HepG2 (cell line): ENCODE results near the gene MYCBP2. TPM values are rescaled to one million over a fixed set of nuclear protein-coding genes. Genes with fewer than 3 reads are reported as not detected.

Experiments
- ARNTL ChIP-seq: sonication (generic); formaldehyde crosslinking; IDR thresholded peaks from 2 replicates; pipeline ENCODE4 v1.4.0; 2020; ENCODE audit warnings: mild to moderate bottlenecking, missing genetic modification reagents
- DRAP1 ChIP-seq: IDR thresholded peaks from 2 replicates; pipeline ENCODE4 v1.6.1; 2016; ENCODE audit warnings: missing genetic modification reagents, missing compliant biosample characterization
- HNF1A ChIP-seq, 2 experiments: sonication (generic) in 1 of 2; formaldehyde crosslinking in 1 of 2; IDR thresholded peaks; 2 replicates each; pipeline versions ENCODE4 v1.4.0 to v1.6.1; 2016 to 2020; ENCODE audit warnings: borderline replicate concordance in 1 of 2, low read depth in 1 of 2, mild to moderate bottlenecking in 1 of 2, missing genetic modification reagents in 1 of 2
- NFAT5 ChIP-seq: sonication (generic); formaldehyde crosslinking; IDR thresholded peaks from 2 replicates; pipeline ENCODE4 v1.4.0; 2020; ENCODE audit warnings: missing genetic modification reagents
- ONECUT2 ChIP-seq: sonication (generic); formaldehyde crosslinking; IDR thresholded peaks from 2 replicates; pipeline ENCODE4 v1.4.0; 2020; ENCODE audit warnings: missing genetic modification reagents
- PLRG1 ChIP-seq: fragments of 450-650 bp; conservative IDR thresholded peaks from 2 replicates; pipeline ENCODE4 v1.6.1; 2016
- ZNF335 ChIP-seq: sonication (generic); formaldehyde crosslinking; IDR thresholded peaks from 2 replicates; pipeline ENCODE4 v1.4.0; 2020; ENCODE audit warnings: missing genetic modification reagents
- ZNF446 ChIP-seq: sonication (generic); formaldehyde crosslinking; IDR thresholded peaks from 2 replicates; pipeline ENCODE4 v1.5.0; 2020; ENCODE audit warnings: mild to moderate bottlenecking, missing genetic modification reagents
- ZNF513 ChIP-seq: sonication (generic); formaldehyde crosslinking; conservative IDR thresholded peaks from 2 replicates; pipeline ENCODE4 v1.5.0; 2020; ENCODE audit warnings: missing genetic modification reagents
- polyA plus RNA-seq, 8 experiments: library from polyadenylated mRNA; depleted of rRNA in 3 of 8; stranded (reverse) in 7 of 8; unstranded in 1 of 8; fragments of >200 nt; fragmentation: Illumina TruSeq in 4 of 8; extraction: Trizol in 4 of 8; gene quantifications; 2 replicates each; pipeline versions ENCODE4 v1.2.1 to v1.2.3, GENCODE V29; 2011 to 2016; ENCODE audit warnings: low read depth in 4 of 8, missing spikeins in 1 of 8, mixed read lengths in 1 of 8; ENCODE audit not compliant: insufficient read depth in 1 of 8
- total RNA-seq, 5 experiments: library from RNA; depleted of rRNA; stranded (reverse); fragments of >200 nt; fragmentation: Illumina TruSeq; extraction: Trizol; gene quantifications; 2 replicates each; pipeline ENCODE4 v1.2.3, GENCODE V29; 2016; ENCODE audit warnings: low read depth in 1 of 5

MYCBP2 gene
- total and polyA plus RNA-seq, 2 of the 13 experiments (the other 11 are each of a cell fraction or from before 2014, with no cell fraction given), result 16.3 to 35.3 TPM

- TF ChIP-seq NFAT5 (CRISPR knock-in tag) (no peak), ZNF335 (CRISPR knock-in tag) (no peak), DRAP1 (CRISPR knock-in tag) (no peak), ZNF513 (no peak), PLRG1 (no peak), ZNF446 (CRISPR knock-in tag) (no peak), ARNTL (CRISPR knock-in tag) (no peak), ONECUT2 (CRISPR knock-in tag) (no peak), HNF1A (IDR thresholded peaks at IDR 0.05; ENCODE audit: low read depth) (no peak), HNF1A (CRISPR knock-in tag; IDR thresholded peaks at IDR 0.05; ENCODE audit: borderline replicate concordance) (no peak)
Measured at GRCh38 chr13:77218274-77218673, 108.6 kb downstream of the MYCBP2 start (continued).
